Skeletal muscle tissue (tissue), 5 donors: ENCODE measurements around the gene ADORA3. TPM values are rescaled to one million over a fixed set of nuclear protein-coding genes. Genes with fewer than 3 reads are reported as not detected.

Source experiments
- H3K27ac ChIP-seq: one replicate; pipeline ENCODE4 v1.7.0; 2013; ENCODE audit warnings: mild to moderate bottlenecking, low read depth, low read length, inconsistent platforms
- H3K27me3 ChIP-seq, 3 donors: one replicate each; pipeline ENCODE4 v1.7.0; 2013; ENCODE audit warnings: low read length in 3 of 3; ENCODE audit not compliant: control insufficient read depth in 3 of 3, insufficient read depth in 3 of 3
- H3K36me3 ChIP-seq, 3 donors: one replicate each; pipeline ENCODE4 v1.7.0; 2013; ENCODE audit warnings: low read length in 3 of 3; ENCODE audit not compliant: control insufficient read depth in 3 of 3, insufficient read depth in 3 of 3
- H3K4me1 ChIP-seq, 3 donors: one replicate each; pipeline ENCODE4 v1.7.0; 2013; ENCODE audit warnings: low read length in 3 of 3, mild to moderate bottlenecking in 3 of 3; ENCODE audit not compliant: control insufficient read depth in 3 of 3, insufficient read depth in 3 of 3
- H3K4me3 ChIP-seq, 3 donors: one replicate each; pipeline ENCODE4 v1.7.0; 2013; ENCODE audit warnings: low read length in 3 of 3
- H3K9ac ChIP-seq, 3 donors: one replicate each; pipeline ENCODE4 v1.7.0; 2013; ENCODE audit warnings: low read length in 3 of 3, mild to moderate bottlenecking in 3 of 3, moderate library complexity in 2 of 3, low read depth in 1 of 3
- H3K9me3 ChIP-seq, 3 donors: one replicate each; pipeline ENCODE4 v1.7.0; 2013; ENCODE audit warnings: low read length in 3 of 3; ENCODE audit not compliant: control insufficient read depth in 3 of 3
- small RNA-seq: library from RNA; depleted of rRNA; stranded (forward); fragments of <200 nt; gene quantifications from one replicate; pipeline ENCODE3, GENCODE V24; 2014
- total RNA-seq: library from RNA; depleted of rRNA; stranded (reverse); fragments of >200 nt; gene quantifications from one replicate; pipeline ENCODE4 v1.2.3, GENCODE V29; 2014
- donor health status: Osteomylitis.

Gene ADORA3
- total RNA-seq, 1 donor from 2014 or later, result 0.52 TPM

GRCh38 chr1:111453706-111454105 is 49.7 kb downstream of the ADORA3 start:
- no peaks in the 10 kb centered on the region for H3K9me3 ChIP-seq
- H3K27me3 ChIP-seq, result no peaks in the 10 kb centered on the region
- no peak overlapping the region for H3K9ac ChIP-seq
- H3K27ac ChIP-seq, result no peak overlapping the region
- no peak overlapping the region for H3K4me3 ChIP-seq
- H3K4me1 ChIP-seq, result peaks cover 26 to 34% (median 30%) of the 10 kb centered on the region in 3 donors
- H3K36me3 ChIP-seq, result peaks cover 22 to 45% (median 34%) of the 10 kb centered on the region in 3 donors

DNA sequence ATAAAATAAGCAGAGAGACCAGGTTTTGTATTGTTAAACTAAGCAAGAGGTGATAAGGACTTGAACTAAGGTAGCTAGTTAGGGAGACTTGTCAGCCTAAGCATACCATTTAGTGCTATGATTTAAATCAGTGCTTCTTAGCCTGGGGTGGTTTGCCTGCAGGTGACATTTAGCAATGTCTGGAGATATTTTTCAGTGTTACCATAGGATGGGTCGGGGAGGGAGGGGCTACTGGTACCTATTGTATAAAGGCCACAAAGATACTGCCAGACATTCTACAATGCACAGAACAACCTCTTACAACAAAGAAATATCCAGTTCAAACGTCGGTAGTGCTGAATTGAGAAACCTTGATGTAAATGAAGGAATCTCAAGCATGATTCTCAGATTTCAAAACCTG is 50.9 kb downstream of the ADORA3 start:
- H3K4me3 ChIP-seq, result no peak overlapping the region
- no peak overlapping the region for H3K27ac ChIP-seq
- no peaks in the 10 kb centered on the region for H3K9me3 ChIP-seq
- peaks cover 32 to 42% (median 33%) of the 10 kb centered on the region in 3 donors for H3K4me1 ChIP-seq
- H3K27me3 ChIP-seq, result no peaks in the 10 kb centered on the region
- H3K9ac ChIP-seq, result no peak overlapping the region
- peaks cover 14 to 33% (median 23%) of the 10 kb centered on the region in 3 donors for H3K36me3 ChIP-seq

- Histone ChIP-seq H3K4me3 (peak overlapping the region; percentile 92 to 99 (median 98)), H3K27ac (peak overlapping the region; percentile 89), H3K36me3 (peaks cover 10 to 31% (median 16%) of the 10 kb centered on the region in 3 donors), H3K4me1 (peaks cover 32 to 43% (median 33%) of the 10 kb centered on the region in 3 donors), H3K9me3 (no peaks in the 10 kb centered on the region), H3K27me3 (no peaks in the 10 kb centered on the region), H3K9ac (peak overlapping the region; percentile 94 to 99 (median 98))
Observed at GRCh38 chr1:111450185-111450584, 53.2 kb downstream of the ADORA3 start.

DNA sequence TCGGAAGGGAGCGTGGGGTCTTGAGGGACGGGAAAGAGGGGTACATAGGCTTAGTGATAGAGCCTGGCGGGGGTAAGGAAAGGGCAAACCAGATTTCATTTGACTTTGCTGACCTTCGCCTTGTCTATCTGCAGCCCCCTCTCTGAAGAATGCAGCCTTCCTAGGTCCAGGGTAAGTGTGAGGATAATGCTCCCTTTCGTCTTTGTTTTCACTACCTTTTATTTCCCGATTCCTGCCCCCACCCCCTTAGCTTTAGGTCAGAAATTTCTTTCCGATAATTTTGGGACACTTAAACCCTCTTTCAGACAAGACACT is 53.8 kb downstream of the ADORA3 start:
- H3K27ac ChIP-seq, result peak overlapping the region; percentile 89
- H3K4me1 ChIP-seq, result peaks cover 32 to 40% (median 33%) of the 10 kb centered on the region in 3 donors
- peak overlapping the region; percentile 94 to 99 (median 98) for H3K9ac ChIP-seq
- H3K36me3 ChIP-seq, result peaks cover 11 to 35% (median 11%) of the 10 kb centered on the region in 3 donors
- no peaks in the 10 kb centered on the region for H3K9me3 ChIP-seq
- no peaks in the 10 kb centered on the region for H3K27me3 ChIP-seq
- peak overlapping the region; percentile 92 to 99 (median 98) for H3K4me3 ChIP-seq

Small RNA genes lying within 50 kb of the gene (small RNA-seq; reads per million reads assigned to genes)
- gene RNU6-792P, result not detected

Other genes starting within 250 kb of the ADORA3 start
- not detected for gene CHIA, start 212.8 kb downstream of the ADORA3 start, total RNA-seq
- gene OVGP1, start 75.9 kb downstream of the ADORA3 start, total RNA-seq, result 0.52 TPM
- gene WDR77, start 54.4 kb downstream of the ADORA3 start, total RNA-seq, result 13.0 TPM
- 265 TPM for gene ATP5PB, start 54.2 kb downstream of the ADORA3 start, total RNA-seq
- under 0.01 TPM for gene C1orf162, start 29.6 kb downstream of the ADORA3 start, total RNA-seq
- gene TMIGD3, start within 50 bp of the ADORA3 start, total RNA-seq, result 1.6 TPM
- 16.7 TPM for gene RAP1A, start 116.2 kb upstream of the ADORA3 start, total RNA-seq
- gene INKA2, start 235.8 kb upstream of the ADORA3 start, total RNA-seq, result 20.4 TPM